GM21447 (cell line): Measurements from ENCODE around the gene DNPEP.
"Not testable (repeated sequence)": the region's sequence is repeated elsewhere in the genome, so short reads cannot be mapped to it uniquely, and the experiment has no call there.

Experiments
- ATAC-seq: cut with Tn5 transposase; IDR thresholded peaks from one replicate; pipeline ENCODE4 v1.9.1; 2021; ENCODE audit not compliant: unreplicated experiment

DNPEP gene

DNA sequence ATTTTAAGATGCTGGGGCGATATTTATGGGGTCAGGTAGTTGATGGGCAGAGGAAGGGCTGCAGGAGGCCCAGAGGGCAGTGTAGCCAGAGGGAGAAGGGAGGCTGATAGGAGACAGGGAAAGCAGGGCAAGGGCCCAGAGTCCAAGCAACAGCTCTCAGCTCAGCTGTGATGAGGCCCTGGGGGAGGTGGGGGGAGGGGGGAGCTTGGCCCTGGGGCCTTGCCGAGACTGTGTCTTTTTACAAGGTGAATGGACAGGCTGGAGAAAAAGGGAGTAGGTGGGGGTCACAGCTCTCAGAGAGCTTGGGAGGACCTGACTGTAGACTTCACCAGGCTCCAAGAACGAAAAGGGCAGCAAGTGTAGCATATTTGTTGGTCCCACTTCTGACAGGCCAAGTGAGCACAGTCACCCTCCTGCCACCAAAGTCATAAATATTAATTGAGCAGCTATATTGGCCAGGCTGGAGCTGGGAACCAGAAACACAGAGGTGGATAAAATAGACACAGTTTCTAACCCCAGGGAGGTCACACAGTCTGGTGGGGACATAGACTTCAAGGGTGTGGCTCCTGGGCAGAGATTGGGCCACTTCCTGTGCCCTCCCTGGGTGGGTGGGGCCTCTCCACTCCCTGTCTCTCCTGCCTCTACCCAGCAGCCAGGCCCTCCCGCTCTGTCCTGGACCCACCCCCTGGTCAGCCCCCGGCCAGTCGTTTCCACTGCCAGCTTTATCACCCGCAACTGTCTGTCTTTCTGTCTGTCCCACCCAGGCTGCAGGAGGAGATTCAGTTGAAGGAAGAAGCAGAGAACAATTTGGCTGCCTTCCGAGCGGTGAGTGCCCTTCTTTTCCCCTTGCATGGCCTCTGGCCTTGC is 31.9 kb upstream of the DNPEP start:
- ATAC-seq, result no peak

DNA sequence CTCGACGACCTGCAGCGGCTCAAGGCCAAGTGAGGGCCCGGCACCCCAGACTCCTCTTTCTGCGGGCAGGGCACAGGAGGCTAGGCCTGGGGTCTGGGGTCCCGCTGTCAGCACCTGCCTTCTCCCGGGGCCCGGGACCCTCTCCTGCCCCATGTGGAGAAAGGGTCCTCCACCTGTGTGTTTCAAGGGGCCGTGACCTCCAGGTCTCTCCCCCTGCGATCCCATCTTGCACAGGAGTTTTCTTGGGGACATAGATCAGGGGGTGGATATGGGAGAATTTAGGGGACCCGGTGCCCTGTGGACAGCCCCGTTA is 31.3 kb upstream of the DNPEP start:
- ATAC-seq, result no peak

DNA sequence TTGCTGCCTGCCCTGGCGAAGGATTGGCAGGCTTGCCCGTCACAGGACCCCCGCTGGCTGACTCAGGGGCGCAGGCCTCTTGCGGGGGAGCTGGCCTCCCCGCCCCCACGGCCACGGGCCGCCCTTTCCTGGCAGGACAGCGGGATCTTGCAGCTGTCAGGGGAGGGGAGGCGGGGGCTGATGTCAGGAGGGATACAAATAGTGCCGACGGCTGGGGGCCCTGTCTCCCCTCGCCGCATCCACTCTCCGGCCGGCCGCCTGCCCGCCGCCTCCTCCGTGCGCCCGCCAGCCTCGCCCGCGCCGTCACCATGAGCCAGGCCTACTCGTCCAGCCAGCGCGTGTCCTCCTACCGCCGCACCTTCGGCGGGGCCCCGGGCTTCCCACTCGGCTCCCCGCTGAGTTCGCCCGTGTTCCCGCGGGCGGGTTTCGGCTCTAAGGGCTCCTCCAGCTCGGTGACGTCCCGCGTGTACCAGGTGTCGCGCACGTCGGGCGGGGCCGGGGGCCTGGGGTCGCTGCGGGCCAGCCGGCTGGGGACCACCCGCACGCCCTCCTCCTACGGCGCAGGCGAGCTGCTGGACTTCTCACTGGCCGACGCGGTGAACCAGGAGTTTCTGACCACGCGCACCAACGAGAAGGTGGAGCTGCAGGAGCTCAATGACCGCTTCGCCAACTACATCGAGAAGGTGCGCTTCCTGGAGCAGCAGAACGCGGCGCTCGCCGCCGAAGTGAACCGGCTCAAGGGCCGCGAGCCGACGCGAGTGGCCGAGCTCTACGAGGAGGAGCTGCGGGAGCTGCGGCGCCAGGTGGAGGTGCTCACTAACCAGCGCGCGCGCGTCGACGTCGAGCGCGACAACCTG is 30.7 kb upstream of the DNPEP start, which contains the start of gene DES:
TSS of gene DES (plus strand) at position 223 of the 857 bp plus-strand sequence. CDS start at position 309, 86 bp downstream.
- ATAC-seq, result no peak

DNA sequence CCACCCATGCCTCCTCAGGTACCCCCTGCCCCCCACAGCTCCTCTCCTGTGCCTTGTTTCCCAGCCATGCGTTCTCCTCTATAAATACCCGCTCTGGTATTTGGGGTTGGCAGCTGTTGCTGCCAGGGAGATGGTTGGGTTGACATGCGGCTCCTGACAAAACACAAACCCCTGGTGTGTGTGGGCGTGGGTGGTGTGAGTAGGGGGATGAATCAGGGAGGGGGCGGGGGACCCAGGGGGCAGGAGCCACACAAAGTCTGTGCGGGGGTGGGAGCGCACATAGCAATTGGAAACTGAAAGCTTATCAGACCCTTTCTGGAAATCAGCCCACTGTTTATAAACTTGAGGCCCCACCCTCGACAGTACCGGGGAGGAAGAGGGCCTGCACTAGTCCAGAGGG is 29.7 kb upstream of the DNPEP start:
- no peak for ATAC-seq

DNA sequence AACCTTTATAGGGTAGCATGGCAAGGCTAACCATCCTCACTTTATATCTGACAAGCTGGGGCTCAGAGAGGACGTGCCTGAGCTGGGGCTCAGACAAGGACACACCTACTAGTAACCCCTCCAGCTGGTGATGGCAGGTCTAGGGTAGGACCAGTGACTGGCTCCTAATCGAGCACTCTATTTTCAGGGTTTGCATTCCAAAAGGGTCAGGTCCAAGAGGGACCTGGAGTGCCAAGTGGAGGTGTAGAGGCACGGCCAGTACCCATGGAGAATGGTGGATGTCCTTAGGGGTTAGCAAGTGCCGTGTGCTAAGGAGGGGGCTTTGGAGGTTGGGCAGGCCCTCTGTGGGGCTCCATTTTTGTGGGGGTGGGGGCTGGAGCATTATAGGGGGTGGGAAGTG is 29.2 kb upstream of the DNPEP start:
- ATAC-seq, result no peak

DNA sequence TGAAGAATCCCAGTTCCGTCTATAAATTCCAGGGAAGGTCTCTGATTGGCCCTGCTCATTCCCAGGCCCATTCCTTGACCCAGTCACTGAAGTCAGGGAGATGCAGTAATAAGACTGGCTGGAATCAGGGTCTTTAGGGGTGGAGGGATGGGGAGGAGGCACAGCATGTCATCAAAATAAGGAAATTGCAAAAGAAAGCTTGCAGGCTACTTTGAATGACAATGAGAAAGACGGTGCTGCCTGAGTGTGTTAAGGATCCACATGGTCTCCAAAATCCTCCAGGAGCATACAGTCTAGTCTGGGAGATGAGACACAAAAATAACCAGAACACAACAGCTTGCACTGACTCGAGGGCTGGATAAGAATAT is 28.5 kb upstream of the DNPEP start:
- no peak for ATAC-seq

DNA sequence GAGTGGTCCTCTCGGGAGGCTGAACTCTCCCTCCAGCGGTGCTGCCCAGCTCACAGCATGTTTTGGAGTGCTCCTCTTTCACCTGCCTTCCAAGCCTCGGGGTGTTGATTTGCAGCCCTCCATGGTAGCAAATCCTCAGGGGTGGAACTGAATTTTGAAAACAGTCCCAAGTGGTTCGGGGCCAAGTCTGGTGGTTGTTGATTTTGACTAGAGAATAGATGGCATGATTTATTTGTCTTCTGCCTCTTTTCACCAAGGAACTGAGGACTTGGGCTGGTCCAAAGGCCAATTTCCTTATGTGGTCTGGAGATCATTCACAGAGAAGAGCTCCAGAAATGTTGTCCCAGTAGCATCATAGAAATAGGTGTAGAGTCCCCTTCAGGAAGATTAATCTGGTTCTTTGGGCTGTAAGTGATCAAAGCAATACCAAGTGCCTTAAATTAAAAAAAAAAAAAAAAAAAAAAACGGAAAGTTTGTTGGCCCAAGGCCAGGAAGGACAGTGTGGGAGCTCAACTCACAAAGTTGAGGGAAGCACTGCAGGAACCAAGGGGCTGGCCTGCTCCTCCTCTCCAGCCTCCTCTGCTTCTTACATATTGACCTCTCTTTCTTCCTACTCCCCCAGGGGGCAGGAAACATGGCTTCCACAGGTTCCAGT is 28.0 kb upstream of the DNPEP start:
- ATAC-seq, result no peak

DNA sequence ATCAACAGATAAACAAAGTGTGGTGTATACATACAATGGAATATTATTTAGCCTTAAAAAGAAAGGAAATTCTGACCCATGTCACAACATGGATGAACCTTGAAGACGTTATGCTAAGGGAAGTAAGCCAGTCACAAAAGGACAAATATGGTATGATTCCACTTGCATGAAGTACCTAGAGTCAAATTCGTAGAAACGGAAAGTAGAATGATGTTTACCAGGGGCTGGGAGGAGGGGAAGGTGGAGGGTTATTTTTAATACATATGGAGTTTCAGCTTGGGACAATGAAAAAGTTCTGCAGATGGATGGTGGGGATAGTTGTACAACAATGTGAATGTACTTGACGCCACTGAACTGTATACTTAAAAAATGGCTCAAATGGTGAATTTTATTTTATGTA is 27.1 kb upstream of the DNPEP start:
- ATAC-seq, result no peak

DNA sequence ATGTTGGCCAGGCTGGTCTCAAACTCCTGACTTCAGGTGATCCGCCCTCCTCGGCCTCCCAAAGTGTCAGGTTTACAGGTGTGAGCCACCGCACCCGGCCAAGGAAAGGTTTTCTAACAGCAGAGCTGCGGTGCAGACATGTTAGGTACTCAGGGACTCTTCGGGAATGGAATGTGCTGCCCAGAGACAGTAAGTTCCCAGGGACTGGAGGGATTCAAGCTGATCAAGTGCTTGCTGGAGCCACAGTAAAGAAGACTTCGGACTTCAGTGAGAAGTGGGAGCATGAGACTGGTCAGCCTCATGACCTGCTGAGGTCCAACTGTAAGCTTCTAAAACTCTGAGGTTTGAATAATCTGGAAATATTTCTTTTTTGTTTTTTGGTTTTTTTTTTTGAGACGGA is 22.7 kb upstream of the DNPEP start:
- ATAC-seq, result no peak

DNA sequence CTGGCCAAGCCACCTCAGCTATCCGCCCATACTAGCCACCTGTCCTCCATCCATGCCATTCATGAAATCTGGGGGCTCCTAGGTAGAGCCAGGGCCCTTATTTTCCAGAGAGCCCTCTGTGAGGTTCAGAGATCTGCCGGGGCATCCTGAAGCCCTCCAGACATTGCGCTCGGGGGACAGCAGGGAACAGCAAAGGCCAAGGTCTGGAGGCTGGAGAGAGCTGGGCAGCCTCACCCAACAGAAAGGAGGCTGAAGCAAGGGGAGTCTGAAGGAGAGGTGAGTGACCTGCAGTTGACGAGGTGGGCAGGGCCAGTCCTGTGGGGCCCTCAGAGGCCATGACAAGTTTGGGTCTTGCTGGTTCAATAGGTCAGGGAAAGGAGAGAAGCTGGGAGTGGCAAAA is 21.9 kb upstream of the DNPEP start:
- no peak for ATAC-seq

DNA sequence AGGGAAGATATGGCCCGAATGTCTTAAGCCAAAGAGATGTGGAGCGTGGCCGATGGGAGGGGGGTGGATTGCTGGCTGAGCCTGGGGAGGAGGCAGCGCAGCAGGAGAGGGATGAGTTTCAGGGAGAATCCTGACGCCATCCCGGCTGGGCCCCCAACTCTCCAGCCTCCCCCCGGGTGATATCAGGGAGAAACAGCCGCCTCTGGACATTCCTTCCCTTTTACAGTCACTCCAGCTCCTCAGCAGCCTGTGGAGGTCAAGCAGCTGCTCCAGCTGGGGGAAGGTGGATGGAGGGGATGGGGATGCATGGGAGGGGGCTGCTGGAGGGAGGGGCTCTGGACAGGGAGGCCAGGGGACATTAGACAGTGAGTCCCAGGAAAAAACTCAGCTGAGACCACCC is 20.9 kb upstream of the DNPEP start:
- ATAC-seq, result no peak

DNA sequence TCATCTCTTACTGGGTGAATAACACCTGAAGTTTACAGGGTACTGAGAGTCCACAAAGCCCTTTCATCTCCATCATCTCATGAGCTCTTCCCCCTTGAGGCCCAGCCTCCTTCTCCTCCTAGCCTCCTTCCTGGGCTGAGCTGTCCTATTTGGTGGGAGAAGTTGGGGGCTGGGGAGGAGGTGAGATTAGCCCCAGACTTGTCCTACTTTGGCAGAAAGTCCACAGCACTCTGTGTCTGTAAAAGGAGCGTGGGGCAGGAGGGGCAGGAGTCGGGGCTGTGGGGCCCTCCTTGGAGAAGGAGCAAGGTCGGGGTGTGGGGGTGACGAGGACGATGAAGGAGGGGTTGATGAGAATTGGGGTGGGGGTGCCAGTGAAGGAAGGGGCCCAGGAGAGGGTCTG is 20.5 kb upstream of the DNPEP start:
- ATAC-seq, result no peak

DNA sequence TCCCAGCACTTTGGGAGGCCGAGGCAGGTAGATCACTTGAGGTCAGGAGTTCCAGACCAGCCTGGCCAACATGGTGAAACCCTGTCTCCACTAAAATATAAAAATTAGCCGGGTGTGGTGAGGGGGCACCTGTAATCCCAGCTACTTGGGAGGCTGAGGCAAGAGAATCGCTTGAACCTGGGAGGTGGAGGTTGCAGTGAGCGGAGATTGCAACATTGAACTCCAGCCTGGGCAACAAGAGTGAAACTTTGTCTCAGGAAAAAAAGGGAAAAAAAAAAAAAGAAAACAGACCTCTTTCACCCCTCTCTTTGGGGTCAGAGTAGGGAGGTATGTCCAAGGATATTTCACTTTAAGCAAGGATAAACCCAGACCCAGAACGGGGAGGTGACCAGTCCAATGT is 19.6 kb upstream of the DNPEP start:
- not testable (repeated sequence) for ATAC-seq

DNA sequence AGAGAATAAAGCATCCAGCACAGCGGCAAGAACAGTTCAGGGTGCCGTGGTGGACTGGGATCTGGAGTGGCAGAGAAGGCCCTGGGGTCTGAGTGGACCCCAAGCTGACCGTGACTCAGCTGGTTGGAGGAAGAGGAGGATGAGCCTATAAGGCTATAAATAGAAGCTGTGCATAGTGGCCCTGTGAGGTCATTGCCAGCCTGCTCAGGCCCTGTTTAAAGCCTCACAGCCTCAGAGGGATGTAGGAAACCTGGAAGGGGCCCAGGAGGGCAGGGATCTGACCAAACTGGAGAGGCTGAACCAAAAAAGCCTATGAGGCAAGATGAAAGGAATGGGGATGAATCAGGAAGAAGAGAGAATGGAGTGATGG is 19.1 kb upstream of the DNPEP start:
- ATAC-seq, result no peak

DNA sequence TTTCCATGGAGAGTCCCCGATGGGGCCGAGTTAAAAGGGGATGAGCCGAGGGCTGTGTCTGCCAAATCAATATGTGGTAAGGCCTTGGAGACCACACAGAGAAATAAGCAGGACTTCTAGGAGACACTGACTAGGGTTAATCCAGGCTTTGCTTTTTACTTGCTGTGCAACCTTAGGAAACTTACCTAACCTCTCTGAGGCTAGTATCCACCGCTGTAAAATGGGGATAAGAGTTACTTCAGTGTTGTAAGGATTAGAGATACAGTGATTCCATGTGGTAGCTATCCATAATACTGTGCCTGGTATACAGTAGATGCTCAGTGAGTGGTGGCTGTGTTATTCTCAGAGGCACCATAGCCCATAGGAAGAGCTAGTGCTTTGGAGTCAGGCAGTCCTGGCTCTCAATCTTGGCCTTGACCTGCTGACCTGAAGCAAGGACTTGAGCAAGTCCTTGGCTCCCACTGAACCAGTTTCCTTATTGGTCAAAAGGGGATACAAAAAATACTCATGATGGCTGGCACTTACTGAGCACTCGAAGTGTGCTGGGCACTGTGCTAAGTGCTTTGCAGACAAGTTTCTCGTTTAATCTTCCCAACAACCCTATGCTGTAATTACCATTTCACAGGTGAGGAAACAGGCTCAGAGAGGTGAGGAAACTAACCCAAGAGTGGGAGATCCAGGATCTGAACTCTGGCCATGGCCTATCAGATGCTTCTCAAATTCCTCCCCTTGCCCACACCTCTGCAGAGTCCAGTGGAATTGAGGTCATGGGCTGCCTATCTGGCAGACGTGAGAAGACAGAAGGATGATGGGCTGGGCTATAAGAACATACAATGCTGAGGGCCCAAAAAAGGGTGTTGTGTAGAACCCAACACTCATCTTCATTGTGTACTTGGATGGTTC is 18.5 kb upstream of the DNPEP start:
- no peak for ATAC-seq

DNA sequence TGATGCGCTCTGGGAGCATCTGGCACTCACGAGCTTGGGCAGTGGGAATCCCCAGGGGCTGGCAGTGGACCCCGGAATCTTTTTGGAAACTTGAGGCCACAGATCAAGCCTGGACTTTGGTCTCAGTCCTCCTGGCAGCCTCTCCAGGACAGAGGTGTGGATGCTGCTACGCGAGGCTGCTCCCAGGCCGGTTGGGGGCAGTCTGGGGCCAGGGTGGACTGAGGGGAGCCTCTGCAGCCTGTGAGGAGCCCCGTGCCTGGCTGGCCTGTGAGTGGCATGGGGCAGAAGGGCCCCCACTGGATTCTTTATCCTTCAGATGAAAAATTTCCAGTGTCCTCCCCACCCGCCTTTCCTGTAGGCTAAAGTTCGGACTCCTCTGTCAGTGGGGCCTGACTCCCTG is 17.7 kb upstream of the DNPEP start:
- no peak for ATAC-seq

DNA sequence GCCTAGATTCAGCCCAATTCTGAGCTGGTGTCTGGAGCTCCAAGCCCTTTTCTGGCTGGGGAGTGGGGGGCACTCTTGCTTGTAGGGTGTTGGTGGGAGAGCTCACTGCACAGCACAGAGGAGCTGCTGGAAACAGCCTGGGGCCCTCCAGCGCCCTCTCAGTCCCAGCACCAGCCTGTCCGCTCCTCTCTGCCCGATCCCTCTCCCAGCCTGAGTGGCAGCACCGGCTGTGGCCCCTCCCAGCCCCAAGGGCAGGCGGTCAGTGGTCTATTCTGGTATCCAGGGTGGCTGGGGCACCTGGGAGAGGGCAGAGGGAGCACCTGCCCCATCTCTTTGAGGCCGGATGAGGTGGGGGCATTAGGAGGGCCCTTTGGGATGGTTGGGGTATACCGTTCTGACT is 17.2 kb upstream of the DNPEP start:
- no peak for ATAC-seq

DNA sequence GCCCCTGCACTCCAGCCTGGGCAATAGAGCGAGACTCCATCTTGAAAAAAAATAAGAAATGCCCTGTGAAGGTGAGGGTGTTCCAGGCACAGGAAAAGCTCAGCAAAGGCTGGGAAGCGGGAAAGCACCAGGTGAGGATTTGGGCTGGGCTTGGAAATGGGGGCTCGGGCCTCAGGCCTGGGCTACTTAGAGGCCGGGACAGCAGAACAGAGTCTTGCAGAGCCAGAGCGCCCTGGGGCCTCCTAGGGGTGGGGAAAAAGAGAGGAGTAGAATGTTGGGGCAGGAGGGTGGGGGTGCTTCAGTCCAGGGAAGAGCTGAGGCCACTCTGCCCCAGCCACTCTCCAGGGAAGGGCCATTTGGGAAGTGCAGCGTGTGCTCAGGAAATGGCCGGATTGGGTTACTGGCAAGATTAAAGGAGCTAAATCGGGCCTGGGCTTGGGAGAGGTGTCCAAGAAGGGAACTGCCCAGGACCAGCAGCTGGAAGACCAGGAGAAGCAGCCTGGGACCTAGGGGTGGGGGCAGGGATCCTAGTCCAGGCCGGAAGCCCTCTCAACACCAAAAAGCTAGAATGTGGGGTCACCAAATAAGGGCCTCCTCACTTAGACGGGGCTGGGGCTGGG is 16.7 kb upstream of the DNPEP start:
- ATAC-seq, result no peak

DNA sequence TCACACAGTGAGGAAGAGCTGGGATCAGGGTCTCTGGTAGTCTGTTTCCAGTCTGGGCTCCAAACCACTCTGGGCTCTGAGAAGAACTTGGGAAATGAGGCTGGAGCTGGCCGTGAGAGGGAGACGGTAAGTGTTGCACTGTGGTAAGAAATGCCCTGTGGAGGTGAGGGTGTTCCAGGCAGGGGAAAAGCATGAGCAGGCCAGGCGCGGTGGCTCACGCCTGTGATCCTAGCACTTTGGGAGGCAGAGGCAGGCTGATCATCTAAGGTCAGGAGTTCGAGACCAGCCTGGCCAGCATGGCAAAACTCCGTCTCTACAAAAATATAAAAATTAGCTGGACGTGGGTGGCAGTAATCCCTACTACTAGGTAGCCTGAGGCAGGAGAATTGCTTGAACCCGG is 16.1 kb upstream of the DNPEP start:
- ATAC-seq, result no peak
